ENCODE data around the gene GJB2. TPM values are rescaled to one million over a fixed set of nuclear protein-coding genes. Genes with fewer than 3 reads are reported as not detected.
"Not testable (repeated sequence)": the region's sequence is repeated elsewhere in the genome, so short reads cannot be mapped to it uniquely, and the experiment has no call there.

The GJB2 gene
- total RNA-seq, 1 donor from 2014 or later: not detected

GRCh38 chr13:20171364-20171763, 21.4 kb downstream of the GJB2 start:
- no peak for DNase-seq (ENCODE audit: extremely low read depth, low read depth, low spot score)

- DNase-seq (ENCODE audit: extremely low read depth, low read depth, low spot score): no peak
These were observed 21.8 kb downstream of the GJB2 start for GRCh38 chr13:20170921-20171320.

- DNase-seq (ENCODE audit: extremely low read depth, low read depth, low spot score): no peak
These were observed 24.3 kb downstream of the GJB2 start for GRCh38 chr13:20168396-20168795.

GRCh38 chr13:20165417-20166257, 27.1 kb downstream of the GJB2 start:
- no peak for DNase-seq (ENCODE audit: extremely low read depth, low read depth, low spot score)

- DNase-seq (ENCODE audit: extremely low read depth, low read depth, low spot score): no peak
These were observed 30.8 kb downstream of the GJB2 start for GRCh38 chr13:20161951-20162300.

- DNase-seq (ENCODE audit: extremely low read depth, low read depth, low spot score): no peak
These were observed 31.3 kb downstream of the GJB2 start for GRCh38 chr13:20161275-20161950.

GRCh38 chr13:20160306-20161274, 32.1 kb downstream of the GJB2 start, which contains the start of gene GJA3:
Gene GJA3 (minus strand): TSS chr13:20161052. CDS start chr13:20143288, 17,764 bp downstream.
- no peak for DNase-seq (ENCODE audit: extremely low read depth, low read depth, low spot score)

GRCh38 chr13:20159646-20160305, 33.0 kb downstream of the GJB2 start:
- no peak for DNase-seq (ENCODE audit: extremely low read depth, low read depth, low spot score)

- DNase-seq (ENCODE audit: extremely low read depth, low read depth, low spot score): no peak
These were observed 35.5 kb downstream of the GJB2 start for GRCh38 chr13:20157151-20157796.

GRCh38 chr13:20156702-20157101, 36.0 kb downstream of the GJB2 start:
- no peak for DNase-seq (ENCODE audit: extremely low read depth, low read depth, low spot score)

- not testable (repeated sequence) for DNase-seq (ENCODE audit: extremely low read depth, low read depth, low spot score)
These were observed 39.4 kb downstream of the GJB2 start for GRCh38 chr13:20153290-20153689.

GRCh38 chr13:20151612-20152011, 41.1 kb downstream of the GJB2 start:
- DNase-seq (ENCODE audit: extremely low read depth, low read depth, low spot score): no peak

- DNase-seq (ENCODE audit: extremely low read depth, low read depth, low spot score): no peak
These were observed 41.7 kb downstream of the GJB2 start for GRCh38 chr13:20151016-20151415.

GRCh38 chr13:20150561-20150960, 42.2 kb downstream of the GJB2 start:
- no peak for DNase-seq (ENCODE audit: extremely low read depth, low read depth, low spot score)

- no peak for DNase-seq (ENCODE audit: extremely low read depth, low read depth, low spot score)
These were observed 43.0 kb downstream of the GJB2 start for GRCh38 chr13:20149762-20150161.

- no peak for DNase-seq (ENCODE audit: extremely low read depth, low read depth, low spot score)
These were observed 44.1 kb downstream of the GJB2 start for GRCh38 chr13:20148501-20149183.

- DNase-seq (ENCODE audit: extremely low read depth, low read depth, low spot score): no peak
These were observed 46.4 kb downstream of the GJB2 start for GRCh38 chr13:20146381-20146780.

- DNase-seq (ENCODE audit: extremely low read depth, low read depth, low spot score): no peak
These were observed 47.2 kb downstream of the GJB2 start for GRCh38 chr13:20145521-20145920.

- DNase-seq (ENCODE audit: extremely low read depth, low read depth, low spot score): no peak
These were observed 48.4 kb downstream of the GJB2 start for GRCh38 chr13:20144141-20144850.
